ENCODE results near the gene LUZP2.

LUZP2 gene

DNA sequence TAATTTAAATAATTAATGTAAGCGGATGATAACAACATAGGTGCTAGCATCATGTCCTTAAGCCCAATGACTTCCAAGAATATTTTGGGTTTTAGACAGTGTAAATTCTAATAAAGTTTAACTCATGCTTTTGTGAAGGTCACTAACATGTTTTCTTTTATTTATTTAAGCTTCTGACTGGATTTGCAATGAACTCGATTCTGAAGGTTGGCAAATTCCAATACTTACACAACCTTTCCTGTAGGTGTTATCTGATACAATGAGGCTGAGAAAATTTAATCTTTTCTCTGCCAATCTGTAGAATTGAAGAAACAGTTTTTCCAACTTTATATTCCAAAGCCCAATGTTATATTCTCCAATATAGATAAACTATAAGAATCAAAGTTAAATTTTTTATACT is 311.3 kb downstream of the LUZP2 start:
- TF ChIP-seq POLR2A (IDR thresholded peaks at IDR 0.05; ENCODE audit: low read depth, low read length): no peak
- FAIRE-seq (no peak), DNase-seq (ENCODE audit: insufficient read length, low spot score) (no peak)

GRCh38 chr11:24819006-24819405 is 322.2 kb downstream of the LUZP2 start:
- DNase-seq (ENCODE audit: insufficient read length, low spot score) (no peak), FAIRE-seq (no peak)
- no peak for TF ChIP-seq POLR2A (IDR thresholded peaks at IDR 0.05; ENCODE audit: low read depth, low read length)

DNA sequence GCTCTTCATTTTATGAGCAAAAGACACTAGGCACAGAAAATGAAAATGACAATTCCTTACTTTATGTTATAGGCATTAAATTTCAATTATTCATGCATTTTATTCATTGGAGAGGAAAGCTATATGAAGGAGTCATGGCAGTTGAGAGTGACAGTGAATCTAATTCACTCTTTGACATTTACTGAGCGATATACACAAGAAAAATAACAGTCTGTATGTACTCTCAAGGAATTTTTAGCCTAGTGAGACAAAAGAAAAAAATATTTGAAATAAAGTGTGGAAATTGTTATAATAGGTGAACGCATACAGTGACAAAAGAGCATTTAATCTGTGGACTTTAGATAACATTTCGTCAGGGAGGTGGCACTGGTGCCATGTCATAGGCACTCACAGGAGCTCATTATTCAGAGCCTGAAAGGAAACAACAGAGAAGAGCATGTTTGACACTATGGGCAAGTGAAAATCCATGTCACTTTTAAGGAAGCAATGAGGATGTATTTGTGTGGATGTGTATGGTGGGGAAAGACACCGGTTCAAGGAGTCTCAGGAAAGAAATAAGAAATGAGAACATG is 323.1 kb downstream of the LUZP2 start:
- no peak for TF ChIP-seq POLR2A (IDR thresholded peaks at IDR 0.05; ENCODE audit: low read depth, low read length)
- FAIRE-seq (no peak), DNase-seq (ENCODE audit: insufficient read length, low spot score) (no peak)

DNA sequence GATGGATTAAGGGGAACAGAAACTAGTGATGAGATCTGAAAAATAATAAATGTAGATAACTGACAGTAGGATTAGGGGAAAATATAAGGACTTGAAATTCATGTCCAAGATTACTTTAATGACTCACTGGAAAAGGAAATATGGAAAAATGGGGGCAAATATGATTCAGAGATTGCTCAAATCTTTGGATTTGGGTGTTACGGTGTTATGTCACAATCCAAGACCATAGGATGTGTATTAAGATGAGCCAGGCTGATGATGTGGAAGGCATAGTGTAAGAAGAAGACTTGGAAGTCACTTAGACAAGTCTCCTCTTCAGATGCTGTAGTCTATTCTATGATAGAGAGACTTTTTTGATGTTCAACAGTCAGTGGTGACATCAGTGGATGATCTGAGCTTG is 323.7 kb downstream of the LUZP2 start:
- FAIRE-seq: no peak
- no peak for TF ChIP-seq POLR2A (IDR thresholded peaks at IDR 0.05; ENCODE audit: low read depth, low read length)
- DNase-seq (ENCODE audit: insufficient read length, low spot score): no peak

GRCh38 chr11:24828938-24829605 is 332.2 kb downstream of the LUZP2 start:
- TF ChIP-seq POLR2A (IDR thresholded peaks at IDR 0.05; ENCODE audit: low read depth, low read length): no peak
- FAIRE-seq: no peak
- no peak for DNase-seq (ENCODE audit: insufficient read length, low spot score)

DNA sequence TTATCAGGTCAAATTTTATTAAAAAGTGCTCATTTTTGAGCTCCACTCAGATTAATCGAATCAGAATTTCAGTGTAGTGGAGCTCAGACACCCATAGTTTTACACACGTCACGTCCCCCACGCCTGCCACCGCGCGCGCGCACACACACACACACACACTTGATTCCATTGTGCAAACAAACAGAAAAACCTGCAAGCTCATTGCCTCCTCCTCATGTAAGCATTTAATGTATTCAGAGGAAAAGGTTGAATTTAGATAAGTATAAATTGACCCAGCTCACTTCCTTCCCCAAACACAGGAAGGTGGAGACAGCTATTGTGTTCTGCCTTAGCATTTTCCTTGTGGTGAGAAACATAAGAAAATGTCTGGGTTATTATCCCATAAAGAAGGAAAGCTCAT is 336.7 kb downstream of the LUZP2 start:
- FAIRE-seq (no peak), DNase-seq (ENCODE audit: insufficient read length, low spot score) (no peak)
- TF ChIP-seq POLR2A (IDR thresholded peaks at IDR 0.05; ENCODE audit: low read depth, low read length): no peak

DNA sequence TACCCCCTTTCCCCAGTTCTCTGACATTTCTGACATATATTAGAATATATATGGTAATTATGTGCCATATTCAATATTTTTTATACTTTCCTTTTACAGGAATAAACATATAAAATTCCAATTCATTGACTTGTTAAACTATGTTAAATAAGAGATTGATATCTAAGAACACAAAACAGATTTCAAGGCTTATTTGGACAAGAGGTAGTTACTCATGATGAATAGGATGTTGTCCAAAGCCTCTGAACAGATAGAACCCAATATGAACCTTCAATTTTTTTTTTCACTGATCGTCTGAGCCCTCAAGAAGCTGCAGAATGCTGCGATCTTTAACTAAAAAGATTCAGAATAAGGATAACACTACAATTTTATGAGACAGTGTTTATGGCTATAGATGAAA is 340.3 kb downstream of the LUZP2 start:
- FAIRE-seq (no peak), DNase-seq (ENCODE audit: insufficient read length, low spot score) (no peak)
- no peak for TF ChIP-seq POLR2A (IDR thresholded peaks at IDR 0.05; ENCODE audit: low read depth, low read length)

DNA sequence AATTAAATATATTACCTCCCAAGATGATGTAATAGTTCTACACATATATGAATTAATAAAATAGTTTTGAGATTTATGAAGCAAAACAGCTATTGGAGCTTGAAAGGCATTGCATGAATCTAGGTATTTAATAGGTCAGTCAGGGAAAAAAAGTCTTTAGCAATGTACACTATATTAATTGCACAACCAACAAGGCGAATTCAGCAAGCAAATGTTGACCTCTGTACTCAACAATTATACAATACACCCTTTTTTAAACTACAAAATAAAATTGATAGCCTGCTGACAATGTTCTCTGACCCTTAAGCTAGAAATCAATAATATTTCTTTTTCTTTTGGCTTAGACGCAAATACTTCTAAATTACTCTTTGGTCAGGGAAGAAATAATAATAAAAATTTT is 345.5 kb downstream of the LUZP2 start:
- DNase-seq (ENCODE audit: insufficient read length, low spot score): no peak
- no peak for FAIRE-seq
- no peak for TF ChIP-seq POLR2A (IDR thresholded peaks at IDR 0.05; ENCODE audit: low read depth, low read length)

DNA sequence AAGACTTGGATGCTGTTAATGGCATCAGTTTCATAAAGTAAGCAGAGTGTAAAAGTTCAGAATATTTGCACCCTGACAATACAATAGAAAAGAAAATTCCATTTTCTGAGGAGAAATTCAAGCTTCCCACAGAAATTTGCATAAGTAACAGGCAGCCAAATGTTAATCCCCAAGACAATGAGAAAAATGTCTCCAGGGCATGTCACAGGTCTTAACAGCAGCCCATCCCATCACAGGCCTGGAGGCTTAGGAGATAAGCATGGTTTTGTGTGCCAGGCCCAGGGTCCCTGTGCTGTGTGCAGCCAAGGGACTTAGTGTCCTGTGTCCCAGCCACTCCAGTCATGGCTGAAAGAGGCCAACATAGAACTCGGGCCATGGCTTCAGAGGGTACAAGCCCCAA is 347.6 kb downstream of the LUZP2 start:
- DNase-seq (ENCODE audit: insufficient read length, low spot score) (no peak), FAIRE-seq (no peak)
- no peak for TF ChIP-seq POLR2A (IDR thresholded peaks at IDR 0.05; ENCODE audit: low read depth, low read length)

DNA sequence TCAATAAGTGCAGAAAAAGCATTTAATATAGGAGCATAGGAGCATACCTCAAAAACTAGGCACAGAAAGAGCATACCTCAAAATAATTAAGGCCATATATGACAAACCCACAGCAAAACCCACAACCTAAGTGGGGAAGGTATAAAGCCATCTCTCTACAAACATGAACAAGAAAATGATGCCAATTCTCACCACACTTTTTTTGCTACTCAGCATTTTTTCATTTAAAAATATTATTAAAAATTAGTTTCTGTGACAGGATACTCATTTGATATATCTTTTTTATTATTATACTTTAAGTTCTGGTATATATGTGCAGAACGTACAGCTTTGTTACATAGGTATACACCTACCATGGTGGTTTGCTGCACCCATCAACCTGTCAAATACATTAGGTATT is 352.0 kb downstream of the LUZP2 start:
- FAIRE-seq (no peak), DNase-seq (ENCODE audit: insufficient read length, low spot score) (no peak)
- no peak for TF ChIP-seq POLR2A (IDR thresholded peaks at IDR 0.05; ENCODE audit: low read depth, low read length)

- TF ChIP-seq POLR2A (IDR thresholded peaks at IDR 0.05; ENCODE audit: low read depth, low read length): no peak
- FAIRE-seq (no peak), DNase-seq (ENCODE audit: insufficient read length, low spot score) (no peak)
These were observed 359.1 kb downstream of the LUZP2 start for GRCh38 chr11:24855951-24856350.

- TF ChIP-seq POLR2A (IDR thresholded peaks at IDR 0.05; ENCODE audit: low read depth, low read length): no peak
- FAIRE-seq (no peak), DNase-seq (ENCODE audit: insufficient read length, low spot score) (no peak)
These were observed 363.0 kb downstream of the LUZP2 start for GRCh38 chr11:24859801-24860300.

DNA sequence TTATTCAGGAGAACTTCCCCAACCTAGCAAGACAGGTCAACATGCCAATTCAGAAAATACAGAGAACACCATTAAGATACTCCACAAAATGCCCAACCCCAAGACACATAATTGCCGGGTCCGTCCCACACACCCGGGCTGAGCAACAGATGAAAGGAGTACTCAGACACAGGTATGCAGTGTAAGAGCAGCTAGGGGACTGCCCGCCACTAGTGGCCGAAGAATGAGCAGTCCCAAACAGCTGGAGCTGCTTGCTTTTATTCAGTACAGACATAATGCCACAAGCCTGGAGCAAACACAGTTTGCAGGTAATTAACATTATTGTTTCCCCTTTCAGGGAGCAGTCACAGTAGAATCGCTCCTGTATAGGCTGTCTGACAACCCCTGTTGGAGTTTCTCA is 364.6 kb downstream of the LUZP2 start:
- TF ChIP-seq POLR2A (IDR thresholded peaks at IDR 0.05; ENCODE audit: low read depth, low read length): no peak
- FAIRE-seq (no peak), DNase-seq (ENCODE audit: insufficient read length, low spot score) (no peak)

GRCh38 chr11:24866743-24867142 is 369.9 kb downstream of the LUZP2 start:
- no peak for FAIRE-seq
- DNase-seq (ENCODE audit: insufficient read length, low spot score): no peak
- no peak for TF ChIP-seq POLR2A (IDR thresholded peaks at IDR 0.05; ENCODE audit: low read depth, low read length)

DNA sequence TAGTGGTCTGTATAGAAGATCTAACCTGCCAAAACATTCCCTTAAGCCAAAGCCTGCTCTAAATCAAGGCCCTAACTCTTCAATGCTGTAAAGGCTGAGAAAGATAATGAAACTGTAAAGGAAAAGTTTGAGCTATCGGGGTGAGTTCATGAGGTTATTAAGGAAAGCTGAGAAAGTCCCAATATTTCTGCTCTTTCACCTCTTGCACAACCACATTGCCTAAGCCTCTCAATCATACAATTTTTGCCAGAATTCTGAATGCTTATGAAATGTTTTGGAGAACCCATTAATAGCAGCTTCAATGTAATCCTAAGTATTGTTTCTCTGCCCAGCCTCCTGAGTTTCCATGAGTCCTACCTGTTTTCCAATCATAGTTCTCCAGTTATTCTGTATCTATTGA is 373.2 kb downstream of the LUZP2 start:
- DNase-seq (ENCODE audit: insufficient read length, low spot score): no peak

More for the DNA sequence above, 373.2 kb downstream of the LUZP2 start:
- no peak for TF ChIP-seq POLR2A (IDR thresholded peaks at IDR 0.05; ENCODE audit: low read depth, low read length)
- no peak for FAIRE-seq
